Spleen (tissue), 7 donors: ENCODE measurements around the gene RERE.

Experiments
- POLR2AphosphoS5 ChIP-seq, 3 donors: sonication (generic); formaldehyde crosslinking; IDR thresholded peaks; one replicate each; pipeline ENCODE4 v1.5.1; 2017; ENCODE audit warnings: antibody characterized with exemption in 3 of 3
- TF ChIP-seq, protein P1 (sequence below), 11 experiments: fragments of 200-600 bp in 7 of 11; fragments of 450-650 bp in 4 of 11; sonication (generic) in 4 of 11; IDR thresholded peaks in 8 of 11; conservative IDR thresholded peaks in 3 of 11; 1 replicate in 7 of 11; 2 replicates in 4 of 11; pipeline versions ENCODE4 v1.4.0 to v1.8.0; 2016 to 2021; ENCODE audit warnings: antibody characterized with exemption in 11 of 11, inconsistent platforms in 4 of 11, mild to moderate bottlenecking in 1 of 11
- donor health status: DM: no; HTN: no; CAD: no; lungs with moderate emphysema.
- donor health status: DM: no; HTN: no; CAD: no.
- donor health status: DM: no; HTN: no; CAD: no.

DNA sequence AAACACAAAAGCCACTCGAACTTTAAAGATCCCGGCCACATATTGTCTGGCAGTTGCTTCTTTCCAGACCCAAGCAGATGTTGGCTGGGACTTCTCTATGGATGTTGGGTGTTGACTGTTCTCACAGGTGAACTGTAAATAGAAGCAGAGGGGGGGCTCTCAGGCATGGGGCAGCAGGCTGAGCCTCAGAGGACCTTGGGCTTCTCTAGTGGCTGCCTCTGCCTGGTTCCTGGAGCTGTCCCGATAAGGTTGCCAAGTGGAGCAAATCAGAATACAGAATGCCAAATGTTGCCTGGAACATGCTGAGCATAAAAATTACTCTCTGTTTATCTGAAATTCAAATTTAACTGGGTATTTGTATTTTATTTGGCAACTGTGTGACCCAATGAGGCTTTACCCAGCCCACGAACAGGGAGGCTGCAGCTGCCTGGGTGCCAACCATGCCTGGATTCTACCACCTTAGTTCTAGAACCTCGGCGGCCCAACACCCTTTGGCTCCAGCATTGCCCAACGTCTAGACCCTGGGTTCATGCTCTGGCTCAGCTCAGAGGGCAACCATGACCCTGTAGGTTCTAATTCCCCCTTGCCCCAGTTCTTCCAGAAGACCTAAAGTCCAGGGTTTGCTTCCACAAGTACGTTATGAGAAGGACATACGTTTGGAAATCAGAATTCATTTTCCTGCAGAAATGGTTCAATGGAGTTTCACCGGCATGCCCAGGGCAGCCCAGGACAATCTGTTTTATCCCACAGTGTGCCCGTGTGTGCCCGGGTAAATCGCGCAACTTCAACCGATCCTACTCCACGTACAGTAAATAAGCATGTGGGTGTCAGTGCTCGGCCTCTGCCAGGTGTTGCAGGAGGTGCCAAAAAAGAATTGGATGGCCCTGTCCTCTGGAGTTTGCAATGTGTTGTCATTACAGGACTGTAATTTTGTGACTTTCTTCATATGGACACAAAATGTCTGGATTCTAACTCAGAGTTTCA lies 504.9 kb downstream of the RERE start:
- TF ChIP-seq, protein P1, sequence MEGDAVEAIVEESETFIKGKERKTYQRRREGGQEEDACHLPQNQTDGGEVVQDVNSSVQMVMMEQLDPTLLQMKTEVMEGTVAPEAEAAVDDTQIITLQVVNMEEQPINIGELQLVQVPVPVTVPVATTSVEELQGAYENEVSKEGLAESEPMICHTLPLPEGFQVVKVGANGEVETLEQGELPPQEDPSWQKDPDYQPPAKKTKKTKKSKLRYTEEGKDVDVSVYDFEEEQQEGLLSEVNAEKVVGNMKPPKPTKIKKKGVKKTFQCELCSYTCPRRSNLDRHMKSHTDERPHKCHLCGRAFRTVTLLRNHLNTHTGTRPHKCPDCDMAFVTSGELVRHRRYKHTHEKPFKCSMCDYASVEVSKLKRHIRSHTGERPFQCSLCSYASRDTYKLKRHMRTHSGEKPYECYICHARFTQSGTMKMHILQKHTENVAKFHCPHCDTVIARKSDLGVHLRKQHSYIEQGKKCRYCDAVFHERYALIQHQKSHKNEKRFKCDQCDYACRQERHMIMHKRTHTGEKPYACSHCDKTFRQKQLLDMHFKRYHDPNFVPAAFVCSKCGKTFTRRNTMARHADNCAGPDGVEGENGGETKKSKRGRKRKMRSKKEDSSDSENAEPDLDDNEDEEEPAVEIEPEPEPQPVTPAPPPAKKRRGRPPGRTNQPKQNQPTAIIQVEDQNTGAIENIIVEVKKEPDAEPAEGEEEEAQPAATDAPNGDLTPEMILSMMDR (IDR thresholded peaks at IDR 0.05 in 8 of 11, conservative IDR thresholded peaks at IDR 0.05 in 3 of 11) = no peak
- no peak for TF ChIP-seq POLR2AphosphoS5 (IDR thresholded peaks at IDR 0.05)
